Measurements from ENCODE around the gene PCSK4. TPM values are rescaled to one million over a fixed set of nuclear protein-coding genes. Genes with fewer than 3 reads are reported as not detected.

PCSK4 gene
- total RNA-seq, 1 experiment from 2014 or later = 11.1 TPM

- intact Hi-C loops (cut with micrococcal nuclease) = no loop called here
- ChIA-PET CTCF (interaction anchor here (0.9 to 1.7 kb wide), 3 partner anchors 16 to 156 kb away, joined by 3 to 7 read pairs (median 3); no protein-coding TSS in a partner anchor), POLR2A (interaction anchor here (1.0 to 2.4 kb wide), 5 partner anchors 16 to 340 kb away, joined by 3 to 8 read pairs (median 5); partner anchors contain the start of gene REEP6)
Measured at GRCh38 chr19:1471515-1472160, 18.5 kb downstream of the PCSK4 start.

More at GRCh38 chr19:1471515-1472160, 18.5 kb downstream of the PCSK4 start:
- Histone ChIP-seq H2AFZ (ENCODE audit: low read depth, low read length, poor library complexity, severe bottlenecking) (no peak overlapping the region), H3K4me3 (replicated peaks in 1 of 2; ENCODE audit: low read depth in 1 of 2, low read length in 2 of 2) (peak overlapping the region; percentile 57 to 66), H3K36me3 (ENCODE audit: control insufficient read depth in 1 of 2, insufficient read depth in 2 of 2, low read length in 2 of 2) (peaks cover 0 to 3% of the 10 kb centered on the region in 2 experiments; a peak in 1 of 4 replicates), H3K9ac (ENCODE audit: low read length) (peak overlapping the region; percentile 60), H3K9me3 (ENCODE audit: control insufficient read depth in 1 of 2, insufficient read depth in 1 of 2, low read depth in 1 of 2, low read length in 2 of 2) (no peaks in the 10 kb centered on the region), H3K79me2 (ENCODE audit: insufficient read depth, low read length) (peaks cover 22% of the 10 kb centered on the region; the same call in 1 of the 2 replicates), H3K27ac (ENCODE audit: low read depth, low read length) (peak overlapping the region; percentile 91; the same call in 1 of the 2 replicates), H3K4me2 (ENCODE audit: low read length) (peak overlapping the region; percentile 96), H3K4me1 (ENCODE audit: control insufficient read depth in 1 of 2, insufficient read depth in 2 of 2, low read length in 2 of 2) (peaks cover 19 to 39% of the 10 kb centered on the region in 2 experiments), H3K27me3 (ENCODE audit: insufficient read depth, low read length) (no peaks in the 10 kb centered on the region), H4K20me1 (ENCODE audit: insufficient read depth) (no peaks in the 10 kb centered on the region), H3K9me2 (ENCODE audit: insufficient read depth) (no peaks in the 10 kb centered on the region)
- TF ChIP-seq RAD21 (IDR thresholded peaks at IDR 0.05; ENCODE audit: low read depth) (no peak), CTCF (IDR thresholded peaks at IDR 0.05 in 2 of 3, conservative IDR thresholded peaks at IDR 0.05 in 1 of 3; ENCODE audit: borderline replicate concordance in 1 of 3, insufficient read depth in 1 of 3, low read depth in 2 of 3, low read length in 2 of 3) (peak in 2 of 3 experiments; percentile 24 to 37; a peak in 3 of 6 replicates), MAX (IDR thresholded peaks at IDR 0.05) (peak; percentile 38; the same call in 1 of the 2 replicates)
- DNase-seq (ENCODE audit: low read depth, low spot score) (no peak), ATAC-seq (peak; percentile 9)
- RAD21 ChIA-PET (ENCODE audit: low non-redundant PET in 1 of 2, low total read pairs in 2 of 2, uncharacterized antibody in 2 of 2, unreplicated experiment in 2 of 2) = interaction anchor here in 1 of 2 experiments (0.7 kb wide), 1 partner anchor 64 kb away, joined by 3 read pairs; no protein-coding TSS in a partner anchor
- BruUV-seq (replicated peaks) = no TSS peak
